GM11168 (cell line): ENCODE data around the gene C3.
"Not testable (repeated sequence)": the region's sequence is repeated elsewhere in the genome, so short reads cannot be mapped to it uniquely, and the experiment has no call there.

Source experiments
- in situ Hi-C: fragments of 300-500 bp; cut with MboI; formaldehyde crosslinking; loops from one replicate; pipeline ENCODE4 v1.12.0; 2022; ENCODE audit warnings: low sequenced_read_pairs; ENCODE audit not compliant: unreplicated experiment

C3 gene

DNA sequence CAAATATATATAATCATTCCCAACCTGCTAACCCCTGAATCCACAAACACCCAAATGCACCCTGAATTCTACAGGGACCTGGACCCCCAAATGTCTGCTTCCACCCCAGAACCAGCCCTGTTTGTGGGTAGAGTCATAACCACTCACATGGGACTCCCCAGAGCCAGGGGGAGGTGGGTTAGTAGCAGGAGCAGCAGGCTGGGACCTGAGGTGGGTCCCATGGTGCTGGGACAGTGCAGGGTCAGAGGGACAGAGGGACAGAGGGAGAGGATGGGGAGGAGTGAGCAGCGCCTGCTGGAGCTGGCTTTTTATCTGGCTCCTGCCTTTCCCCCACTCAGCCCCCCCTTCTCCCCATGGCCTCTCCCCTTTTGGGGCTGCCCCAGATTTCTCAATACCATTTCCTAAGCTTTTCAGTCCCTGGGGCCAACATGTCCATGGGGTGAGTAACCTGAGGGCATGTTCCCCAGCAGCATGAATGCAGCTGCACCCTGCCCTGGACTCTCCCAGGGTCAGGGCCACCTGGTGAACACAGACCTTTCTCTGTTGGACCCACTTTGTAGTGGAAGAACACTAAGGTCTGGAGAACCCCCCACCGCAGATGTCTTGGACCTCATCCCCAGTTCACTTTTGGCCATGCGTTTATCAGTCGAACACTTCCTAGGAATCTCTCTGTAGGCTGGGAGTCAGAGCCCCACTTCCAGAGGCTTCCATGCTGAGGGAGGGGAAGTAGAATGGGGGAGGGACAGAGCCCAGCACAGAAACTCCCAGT is at the start of gene C3:
TSS of gene C3 (minus strand) at position 282 of the 769 bp plus-strand sequence. CDS start at position 221, 61 bp downstream.
- in situ Hi-C loops: no loop called here

DNA sequence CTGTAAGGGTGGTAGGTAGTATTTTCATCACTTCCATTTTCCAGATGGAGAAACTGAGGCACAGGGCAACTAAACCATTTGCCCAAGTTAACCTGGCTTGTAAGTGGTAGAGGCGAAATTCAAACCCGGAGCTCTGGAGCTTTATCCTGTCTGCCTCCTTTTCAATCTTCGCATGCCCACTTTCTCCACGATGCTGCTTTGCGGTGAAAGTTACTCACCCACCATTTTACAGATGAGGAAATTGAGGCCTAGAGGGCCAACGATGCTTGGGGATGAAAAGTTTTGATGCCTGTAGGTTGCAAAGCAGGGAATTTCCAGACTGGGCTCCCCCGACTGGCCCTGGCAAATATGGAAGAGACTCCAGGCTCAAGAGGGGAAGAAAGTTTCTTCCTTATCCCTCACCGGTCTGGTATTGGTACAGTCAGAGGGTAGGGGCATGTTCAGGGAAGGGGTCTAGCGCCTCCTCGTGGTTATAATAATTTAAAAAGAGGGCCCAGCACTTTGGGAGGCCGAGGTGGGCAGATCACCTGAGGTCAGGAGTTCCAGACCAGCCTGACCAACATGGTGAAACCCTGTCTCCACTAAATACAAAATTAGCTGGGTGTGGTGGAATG is 48.7 kb upstream of the C3 start:
- in situ Hi-C loops: no loop called here

DNA sequence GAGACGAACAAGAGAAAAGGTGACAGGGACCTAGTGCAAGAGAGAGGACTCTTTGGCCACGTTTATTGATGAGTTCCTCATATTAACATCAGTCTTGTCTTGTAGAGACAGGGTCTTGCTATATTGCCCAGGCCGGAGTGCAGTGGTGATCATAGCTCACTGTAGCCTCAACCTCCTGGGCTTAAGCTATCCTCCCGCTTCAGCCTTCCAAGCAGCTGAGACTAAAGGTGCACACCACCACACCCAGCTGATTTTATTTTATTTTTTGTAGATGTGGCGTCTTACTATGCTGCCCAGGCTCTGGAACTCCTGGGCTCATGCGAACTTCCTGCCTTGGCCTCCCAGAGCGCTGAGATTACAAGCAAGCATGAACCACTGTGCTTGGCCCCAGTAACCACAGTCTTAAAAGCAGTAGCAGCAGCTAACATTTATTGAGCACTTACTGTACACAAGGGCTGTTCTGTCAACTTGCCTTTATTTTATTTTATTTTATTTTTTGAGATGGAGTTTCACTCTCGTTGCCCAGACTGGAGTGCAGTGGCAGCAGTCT is 47.9 kb upstream of the C3 start:
- in situ Hi-C loops: no loop called here

DNA sequence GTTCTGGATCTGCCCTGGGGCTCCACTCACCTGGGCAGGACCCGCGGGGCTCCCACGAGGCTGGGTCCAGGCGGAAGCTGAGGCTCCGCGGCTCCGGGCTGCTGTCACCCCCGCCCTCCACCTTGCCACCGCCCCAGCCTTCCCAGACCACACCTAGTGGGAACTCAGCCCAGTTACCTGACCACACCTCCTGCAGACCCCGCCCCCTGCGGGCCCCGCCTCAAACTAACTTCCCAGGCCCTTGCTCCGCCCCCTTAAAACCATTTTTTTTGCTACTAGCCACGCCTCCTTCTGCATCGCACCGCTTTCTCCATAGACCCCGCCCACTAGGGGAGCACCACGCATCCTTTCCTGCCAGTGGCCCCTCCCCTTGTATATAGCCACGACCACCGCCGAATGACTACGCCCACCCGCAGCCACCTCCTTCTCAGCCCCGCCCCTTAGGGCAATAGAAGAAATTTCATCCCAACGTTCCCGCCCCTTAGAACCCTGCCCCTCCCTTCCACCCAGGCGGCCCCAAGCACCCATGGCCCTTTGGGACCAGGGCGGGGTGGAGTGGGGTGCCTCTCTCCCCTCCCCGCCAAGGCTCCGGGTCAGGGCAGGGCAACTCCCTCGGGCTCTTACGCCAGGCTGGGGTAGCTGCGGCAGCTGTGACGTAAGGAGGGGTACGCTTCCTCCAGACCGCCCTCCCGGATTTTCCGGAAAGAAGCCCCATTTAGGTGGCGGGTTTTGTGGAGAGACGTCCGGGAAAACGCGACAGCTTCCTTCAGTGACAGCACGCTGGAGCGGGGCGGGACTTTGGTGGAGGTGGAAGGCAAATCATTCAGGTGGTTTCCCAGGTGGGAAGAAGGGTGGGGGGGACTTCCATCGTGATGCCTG is 47.1 kb upstream of the C3 start, which contains the start of gene SH2D3A:
TSS of gene SH2D3A (minus strand) at position 79 of the 879 bp plus-strand sequence. CDS start 3,687 bp downstream, outside the sequence.
- in situ Hi-C loops: no loop called here

DNA sequence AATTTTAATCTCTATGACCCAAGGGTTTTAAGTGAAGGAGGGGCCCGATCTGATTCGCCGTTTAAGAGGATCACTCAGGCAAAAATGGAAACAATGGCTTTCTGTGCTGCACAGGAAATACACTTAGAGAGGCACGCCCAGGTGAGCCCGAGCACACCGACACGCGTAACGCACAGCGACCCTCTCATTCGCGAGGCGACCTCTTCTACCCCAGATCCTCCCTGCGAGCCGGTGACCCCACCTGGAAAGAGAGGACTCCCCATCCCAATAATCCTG is 46.6 kb upstream of the C3 start:
- in situ Hi-C loops: no loop called here

DNA sequence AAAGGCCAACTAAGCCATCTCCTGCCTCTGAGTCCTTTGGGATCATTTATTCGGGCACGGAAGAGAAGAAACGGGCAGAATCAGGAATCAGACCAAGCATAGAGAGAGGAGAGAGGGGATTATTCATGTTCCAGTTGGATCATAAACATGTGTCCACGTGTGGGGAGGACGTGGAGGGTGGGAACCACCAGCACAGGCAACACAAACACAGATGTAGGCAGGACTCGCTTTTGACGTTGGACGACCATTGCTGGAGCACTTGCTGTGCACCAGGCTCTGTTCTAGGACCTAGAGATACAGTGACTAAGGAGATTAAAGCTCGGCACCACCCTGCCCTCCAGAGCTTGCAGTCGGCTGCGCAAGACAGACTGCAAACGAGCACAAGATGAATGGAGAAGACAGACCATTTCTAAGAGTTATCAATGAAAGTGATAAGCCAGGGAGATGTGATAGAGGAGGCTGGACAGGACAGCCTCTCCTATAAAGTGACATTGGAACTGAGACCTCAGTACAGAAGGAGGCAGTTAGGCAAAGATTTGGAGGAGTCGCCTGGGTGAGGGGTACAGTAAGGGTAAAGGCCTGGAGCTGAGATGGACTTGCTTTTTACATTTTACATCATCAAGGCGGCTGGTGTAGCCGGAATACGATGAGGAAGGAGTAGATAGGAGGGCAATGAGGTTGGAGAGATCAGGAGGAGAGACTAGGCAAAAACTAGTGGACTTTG is 46.1 kb upstream of the C3 start:
- in situ Hi-C loops: no loop called here

DNA sequence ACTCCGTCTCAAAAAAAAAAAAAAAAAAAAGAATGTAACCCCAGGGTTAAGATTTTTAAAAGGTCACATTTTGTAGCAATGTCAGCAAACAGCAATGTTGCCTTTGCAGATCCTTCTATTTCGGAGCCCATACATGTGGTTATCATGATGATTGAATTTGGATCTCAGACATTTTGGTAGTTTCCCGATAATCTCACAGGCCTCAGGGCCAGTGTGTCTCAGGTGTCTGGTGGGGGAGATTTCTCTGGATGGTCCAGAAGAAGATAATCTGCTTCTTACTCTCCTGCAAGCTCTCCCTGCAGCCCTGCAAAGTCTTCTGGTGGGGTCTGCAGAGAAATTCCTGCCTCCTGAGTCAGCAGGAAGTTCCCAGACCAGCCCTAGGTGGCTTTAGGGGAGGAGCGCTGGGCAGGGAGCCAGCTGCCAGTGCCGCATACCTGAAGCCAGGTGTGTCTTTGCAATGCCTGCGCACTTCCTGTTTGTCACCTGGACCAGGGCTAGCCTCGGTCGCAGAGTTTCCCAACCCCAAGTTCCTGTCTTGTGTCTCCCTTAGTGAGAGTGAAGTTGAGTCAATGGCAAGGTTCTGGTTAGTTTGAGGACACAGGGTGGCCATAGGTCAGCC is 45.4 kb upstream of the C3 start:
- in situ Hi-C loops: no loop called here

DNA sequence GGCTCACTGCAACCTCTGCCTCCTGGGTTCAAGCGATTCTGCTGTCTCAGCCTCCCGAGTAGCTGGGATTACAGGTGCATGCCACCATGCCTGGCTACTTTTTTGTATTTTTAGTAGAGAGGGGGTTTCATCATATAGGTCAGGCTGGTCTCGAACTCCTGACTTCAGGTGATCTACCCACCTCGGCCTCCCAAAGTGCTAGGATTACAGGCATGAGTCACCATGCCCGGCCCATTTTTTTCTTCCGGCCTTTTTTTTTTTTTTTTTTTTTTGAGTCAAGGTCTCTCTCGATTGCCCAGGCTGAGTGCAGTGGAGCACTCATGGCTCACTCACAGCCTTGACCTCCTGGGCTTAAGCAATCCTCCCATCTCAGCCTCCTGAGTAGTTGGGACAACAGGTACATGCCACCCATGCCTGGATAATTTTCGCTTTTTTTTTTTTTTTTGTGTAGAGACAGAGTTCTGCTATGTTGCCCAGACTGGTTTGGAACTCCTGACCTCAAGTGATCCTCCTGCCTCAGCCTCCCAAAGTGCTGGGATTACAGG is 41.9 kb upstream of the C3 start:
- in situ Hi-C loops: not testable (repeated sequence)

DNA sequence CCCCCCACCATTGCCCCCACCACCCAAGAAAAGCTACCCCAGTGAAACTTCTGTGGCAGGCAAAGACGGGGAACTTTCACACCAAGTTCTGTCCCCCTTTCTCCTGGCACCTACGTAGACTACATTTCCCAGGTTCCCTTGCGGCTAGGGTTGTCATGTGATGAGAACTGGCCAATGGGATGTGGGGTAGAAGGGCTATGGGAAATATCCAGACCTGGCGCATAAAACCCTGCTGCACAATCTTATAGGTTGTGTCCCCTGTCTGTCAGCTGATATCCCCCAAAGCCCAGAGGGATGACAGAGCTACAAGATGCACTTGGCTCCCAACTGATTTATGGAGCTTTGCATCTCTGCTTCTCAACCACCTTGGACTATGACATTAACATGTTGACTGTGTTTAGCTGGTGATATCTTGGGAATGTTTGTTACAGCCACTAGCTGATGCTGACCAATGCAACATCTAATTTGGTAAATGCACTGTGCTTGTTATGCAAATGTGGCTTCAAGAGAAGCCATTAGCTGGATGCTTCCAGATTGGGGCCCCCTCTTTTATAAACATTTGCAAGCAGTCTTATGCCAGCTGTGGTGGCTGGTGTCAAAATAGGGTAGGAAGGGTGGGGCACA is 40.7 kb upstream of the C3 start:
- in situ Hi-C loops: no loop called here

DNA sequence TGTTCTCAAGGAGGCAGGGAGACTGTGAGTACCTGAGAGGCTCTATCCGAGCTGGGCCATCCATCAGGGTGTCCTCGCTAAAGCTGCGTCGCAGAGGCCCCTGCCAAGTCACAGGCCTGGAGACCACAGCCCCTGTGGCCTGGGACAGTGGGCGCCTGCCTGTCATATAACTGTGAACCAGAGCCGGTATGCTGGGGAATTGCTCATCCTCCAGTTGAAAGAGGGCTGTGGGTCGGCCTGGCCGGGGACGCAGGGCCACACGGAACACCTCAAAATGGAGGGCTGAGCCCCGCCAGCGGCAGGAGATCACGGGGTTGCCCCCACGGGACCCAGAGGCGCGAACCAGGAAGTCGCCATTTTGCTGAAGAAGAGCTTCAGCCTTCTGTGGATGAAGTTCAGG is 40.2 kb upstream of the C3 start:
- in situ Hi-C loops: no loop called here

DNA sequence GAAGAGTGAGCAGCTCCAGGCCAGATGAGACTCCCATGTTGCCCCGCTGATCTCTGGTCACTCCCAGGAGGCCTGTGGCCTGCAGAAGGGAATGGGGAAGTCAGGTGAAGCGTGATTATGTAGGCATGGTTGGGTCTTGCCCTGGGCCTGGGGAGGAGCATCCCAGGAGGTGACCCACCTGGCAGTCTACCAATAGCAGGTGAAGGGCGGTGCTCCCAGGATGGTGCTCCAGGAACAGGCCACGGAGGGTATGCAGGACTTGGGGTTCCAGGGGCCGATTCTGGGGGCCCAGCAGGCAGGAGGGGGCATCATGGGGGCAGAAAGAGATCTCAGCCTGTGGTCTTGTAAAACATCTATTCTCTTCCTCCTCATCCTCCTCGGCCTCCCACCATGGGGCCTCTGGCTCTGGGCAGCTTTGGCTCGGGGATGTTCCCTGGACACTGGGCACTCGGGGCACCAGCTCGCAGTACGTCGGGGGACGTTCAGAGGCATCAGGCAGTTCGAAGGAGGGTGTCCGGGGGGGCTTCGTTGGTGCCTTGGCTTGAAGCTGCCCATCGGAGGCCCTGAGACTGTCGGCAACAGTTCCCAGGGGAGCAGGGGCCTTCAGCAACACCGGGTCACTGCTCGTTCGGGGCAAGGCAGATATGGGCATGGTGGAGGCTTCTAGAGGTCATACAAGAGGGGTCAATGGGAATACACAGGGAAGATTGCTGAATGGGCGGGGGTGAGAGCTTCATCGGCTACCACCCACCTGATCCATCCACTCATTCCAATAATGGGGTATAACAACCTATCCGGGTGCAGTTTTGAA is 34.4 kb upstream of the C3 start:
- in situ Hi-C loops: loop anchor here (5.0 kb wide), 1 partner anchor 107 kb away; no protein-coding TSS in a partner anchor

DNA sequence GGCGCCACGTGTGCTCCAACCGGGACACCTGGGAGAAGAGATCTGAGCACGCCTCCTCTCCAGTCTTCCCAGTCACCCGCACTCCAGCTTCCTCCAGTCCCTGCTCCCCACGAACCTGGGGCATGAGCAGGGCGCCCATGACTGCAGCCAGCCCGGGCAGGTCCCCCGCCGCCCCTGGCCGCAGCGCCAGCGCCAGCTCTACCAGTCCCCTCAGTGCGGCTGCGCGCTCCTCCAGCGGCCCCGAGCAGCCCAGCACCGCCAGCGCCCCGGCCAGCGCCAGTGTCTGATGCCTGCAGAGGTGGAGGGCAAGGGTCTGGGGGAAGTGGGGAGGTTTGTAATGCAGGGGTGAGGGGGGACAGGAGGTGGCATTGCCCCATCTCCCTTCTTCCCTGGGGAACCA is 33.7 kb upstream of the C3 start:
- in situ Hi-C loops: loop anchor here (5.0 kb wide), 1 partner anchor 108 kb away; no protein-coding TSS in a partner anchor

DNA sequence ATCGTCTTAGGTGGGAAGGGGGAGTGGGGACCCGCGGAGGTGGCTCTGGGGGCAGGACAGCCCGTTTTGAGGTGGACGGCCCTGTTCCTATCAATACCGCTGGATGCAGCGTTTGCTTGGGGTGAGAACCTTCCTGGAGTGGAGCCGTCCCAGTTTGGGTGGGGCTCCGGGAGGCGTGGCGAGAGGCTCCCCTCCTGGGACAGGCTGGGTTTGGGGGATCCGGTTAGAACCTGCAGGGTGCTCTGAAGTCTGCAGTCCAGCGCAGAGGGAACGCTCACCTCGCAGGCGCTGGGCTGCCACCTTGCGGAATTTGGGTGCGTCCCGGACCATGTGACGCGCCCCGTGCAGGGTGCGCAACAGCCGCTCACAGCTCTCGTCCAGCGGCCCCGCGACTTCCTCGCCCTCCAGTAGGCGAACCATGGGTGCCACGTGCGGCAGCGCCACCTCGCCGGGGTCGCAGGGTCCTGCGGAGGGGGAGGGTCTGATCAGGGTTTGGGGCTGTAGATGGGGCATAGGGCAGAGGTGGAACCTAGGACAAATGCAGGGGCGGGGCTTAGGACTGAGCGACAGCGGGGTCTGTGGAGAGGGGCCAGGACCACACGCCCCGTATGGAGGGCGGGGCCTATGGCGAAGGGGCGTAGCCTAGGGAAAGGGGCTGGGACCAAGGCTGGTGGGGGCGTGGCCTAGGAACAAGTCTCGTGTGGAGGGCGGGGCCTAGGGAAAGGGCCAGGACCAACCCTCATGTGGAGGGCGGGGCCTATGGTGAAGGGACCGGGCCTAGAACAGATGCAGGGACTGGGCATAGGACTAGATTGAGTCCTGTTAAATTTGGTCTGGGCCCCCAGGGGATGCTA is 33.0 kb upstream of the C3 start:
- in situ Hi-C loops: loop anchor here (5.0 kb wide), 1 partner anchor 109 kb away; no protein-coding TSS in a partner anchor

DNA sequence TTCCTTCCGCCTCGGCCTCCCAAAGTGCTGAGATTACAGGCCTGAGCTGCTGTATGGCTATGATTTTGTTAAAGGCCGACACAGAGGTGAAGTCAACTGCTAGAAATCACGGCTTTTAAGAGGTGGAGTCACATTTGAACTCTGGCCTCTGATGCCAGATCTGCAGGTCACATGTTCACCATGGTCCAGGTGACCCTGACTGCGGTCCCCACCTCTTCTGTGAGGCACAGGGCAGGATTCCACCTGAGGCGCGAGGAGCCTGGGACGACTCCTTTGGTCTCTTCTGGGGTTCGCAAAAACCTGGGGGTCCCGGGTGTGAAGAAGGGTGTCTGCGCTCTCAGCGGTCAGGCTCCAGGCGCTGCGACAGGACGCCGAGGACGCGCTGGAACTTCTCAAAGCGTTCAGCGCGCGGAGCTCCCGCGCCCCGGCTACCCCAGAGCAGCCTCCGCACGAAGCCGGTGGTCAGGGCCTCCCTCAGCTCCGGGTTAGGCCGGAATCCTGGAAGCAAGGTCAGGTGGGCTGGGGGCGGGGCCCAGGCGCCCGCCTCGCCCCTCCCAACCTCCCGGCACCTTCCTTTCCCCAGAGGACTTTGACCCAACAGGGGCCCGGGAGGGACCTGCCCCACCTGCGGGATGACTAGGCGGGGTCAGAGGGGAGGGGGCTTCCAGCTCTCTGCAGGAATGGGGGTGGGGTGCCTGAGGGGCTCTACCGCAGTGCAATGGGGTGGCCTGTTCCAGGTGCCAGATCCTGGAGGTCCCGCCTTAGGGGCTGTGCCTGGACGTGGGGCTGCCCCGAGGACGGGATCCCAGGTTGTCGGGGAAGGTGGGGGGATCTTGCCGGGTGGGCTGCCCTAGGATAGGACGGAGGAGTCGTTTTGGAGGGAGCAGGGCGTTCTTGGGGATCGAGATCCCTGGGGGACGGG is 32.1 kb upstream of the C3 start:
- in situ Hi-C loops: loop anchor here (5.0 kb wide), 1 partner anchor 110 kb away; no protein-coding TSS in a partner anchor

DNA sequence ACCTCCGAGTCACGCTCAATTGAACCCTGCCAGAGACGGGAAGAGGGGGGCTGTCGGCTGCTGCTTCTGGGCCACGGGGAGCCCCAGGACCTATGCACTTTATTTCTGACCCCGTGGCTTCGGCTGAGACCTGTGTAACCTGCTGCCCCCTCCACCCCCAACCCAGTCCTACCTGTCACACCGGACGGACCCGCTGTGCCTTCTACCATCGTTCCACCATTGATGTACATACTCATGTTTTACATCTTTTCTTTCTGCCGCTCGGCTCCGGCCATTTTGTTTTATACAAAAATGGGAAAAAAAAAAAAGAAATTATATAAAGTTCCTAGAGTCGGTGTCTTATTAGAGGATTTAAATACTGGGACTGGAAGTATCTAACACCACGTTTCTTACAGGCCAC is 30.7 kb upstream of the C3 start:
- in situ Hi-C loops: loop anchor here (5.0 kb wide), 1 partner anchor 111 kb away; no protein-coding TSS in a partner anchor

DNA sequence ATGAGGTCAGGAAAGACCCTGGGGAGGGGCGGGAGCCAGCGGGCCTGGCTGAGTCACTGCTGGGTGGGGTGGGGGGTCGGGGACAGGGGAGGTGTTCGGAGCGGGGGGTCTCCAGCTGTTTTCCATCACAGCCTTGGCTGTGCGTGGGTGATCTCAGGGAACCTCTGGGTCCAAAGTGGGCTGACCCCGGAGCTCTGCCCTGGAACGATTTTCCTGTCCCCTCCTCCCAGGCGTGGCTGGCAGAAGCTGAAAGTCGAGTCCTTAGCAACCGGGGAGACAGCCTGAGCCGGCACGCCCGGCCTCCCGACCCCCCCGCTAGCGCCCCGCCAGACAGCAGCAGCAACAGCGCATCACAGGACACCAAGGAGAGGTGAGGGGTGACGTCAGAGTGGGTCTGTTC is 29.6 kb upstream of the C3 start:
- in situ Hi-C loops: loop anchor here (5.0 kb wide), 1 partner anchor 112 kb away; no protein-coding TSS in a partner anchor
